K562 (cell line): ENCODE measurements around the gene ACTL6A. TPM values are rescaled to one million over a fixed set of nuclear protein-coding genes. Genes with fewer than 3 reads are reported as not detected.

ENCODE experiments used
- CHD2 ChIP-seq: IDR thresholded peaks from 2 replicates; pipeline ENCODE4 v1.6.1; 2011; ENCODE audit warnings: low read depth, low read length
- PHB2 ChIP-seq: fragments of 450-650 bp; IDR thresholded peaks from 2 replicates; pipeline ENCODE4 v1.6.1; 2017; ENCODE audit warnings: low read depth
- RBM14 ChIP-seq: fragments of 200-400 bp; formaldehyde crosslinking; IDR thresholded peaks from 2 replicates; pipeline ENCODE4 v1.6.1; 2018; ENCODE audit warnings: low read depth, mild to moderate bottlenecking, low read length, moderate library complexity, borderline replicate concordance; ENCODE audit not compliant: insufficient read depth
- SAP30 ChIP-seq: fragments of 200-600 bp; sonication (generic); IDR thresholded peaks from 2 replicates; pipeline ENCODE4 v1.6.1; 2012; ENCODE audit warnings: borderline replicate concordance, low read depth, mild to moderate bottlenecking, moderate library complexity, low read length, control low read depth, inconsistent platforms; ENCODE audit not compliant: insufficient read depth, poor library complexity, severe bottlenecking
- TCF7 ChIP-seq: sonication (generic); IDR thresholded peaks from 2 replicates; pipeline ENCODE4 v1.6.1; 2016; ENCODE audit warnings: antibody characterized with exemption, borderline replicate concordance
- polyA plus RNA-seq, 8 experiments: library from polyadenylated mRNA; depleted of rRNA in 4 of 8; stranded (reverse) in 5 of 8; unstranded in 3 of 8; fragments of >200 nt; fragmentation: Nextera tagmentation in 2 of 8; fragmentation: Illumina TruSeq in 1 of 8; extraction: Ambion mirVana in 2 of 8; extraction: Trizol in 1 of 8; gene quantifications; 2 replicates each; pipeline versions ENCODE4 v1.2.1 to v1.2.3, GENCODE V29; 2011 to 2014; ENCODE audit warnings: inconsistent platforms in 1 of 8, missing spikeins in 1 of 8
- total RNA-seq, 7 experiments: library from RNA; depleted of rRNA in 6 of 7; stranded (reverse); fragments of >200 nt in 6 of 7; fragmentation: Illumina TruSeq in 2 of 7; extraction: Trizol in 2 of 7; gene quantifications; 2 replicates each; pipeline versions ENCODE4 v1.2.1 to v1.2.3, GENCODE V29; 2011 to 2021; ENCODE audit warnings: low replicate concordance in 1 of 7
- TF ChIP-seq, protein P1 (sequence below): fragments of 250-450 bp; sonication (Bioruptor Pico); IDR thresholded peaks from 2 replicates; pipeline ENCODE4 v1.9.0; 2021; ENCODE audit warnings: mild to moderate bottlenecking, inconsistent platforms
- TF ChIP-seq, protein P2 (sequence below): sonication (generic); formaldehyde crosslinking; IDR thresholded peaks from 2 replicates; pipeline ENCODE4 v1.8.1; 2023; ENCODE audit warnings: mild to moderate bottlenecking, missing genetic modification reagents, moderate library complexity
- TF ChIP-seq, protein P3 (sequence below): fragments of 250-450 bp; sonication (Bioruptor Pico); IDR thresholded peaks from 2 replicates; pipeline ENCODE4 v1.8.0; 2021; ENCODE audit warnings: borderline replicate concordance, mild to moderate bottlenecking, moderate library complexity; ENCODE audit not compliant: poor library complexity, severe bottlenecking
- TF ChIP-seq, protein P4 (sequence below): fragments of 150-350 bp; IDR thresholded peaks from 2 replicates; pipeline ENCODE4 v1.6.1; 2014; ENCODE audit warnings: low read depth, mild to moderate bottlenecking, low read length, borderline replicate concordance
- TF ChIP-seq, protein P5 (sequence below): fragments of 450-650 bp; IDR thresholded peaks from 2 replicates; pipeline ENCODE4 v1.6.1; 2016
- TF ChIP-seq, protein P6 (sequence below): fragments of 450-650 bp; conservative IDR thresholded peaks from 2 replicates; pipeline ENCODE4 v1.6.1; 2016; ENCODE audit warnings: missing genetic modification characterization, low read depth, mild to moderate bottlenecking, control low read depth, missing compliant biosample characterization
- TF ChIP-seq, protein P7 (sequence below): sonication (generic); formaldehyde crosslinking; IDR thresholded peaks from 2 replicates; pipeline ENCODE4 v1.4.0; 2020; ENCODE audit warnings: mild to moderate bottlenecking, missing genetic modification reagents

ACTL6A gene
- total and polyA plus RNA-seq, 9 of the 15 experiments (the other 6 are each of a cell fraction or from before 2014, with no cell fraction given) = 107 to 243 (median 157) TPM

DNA sequence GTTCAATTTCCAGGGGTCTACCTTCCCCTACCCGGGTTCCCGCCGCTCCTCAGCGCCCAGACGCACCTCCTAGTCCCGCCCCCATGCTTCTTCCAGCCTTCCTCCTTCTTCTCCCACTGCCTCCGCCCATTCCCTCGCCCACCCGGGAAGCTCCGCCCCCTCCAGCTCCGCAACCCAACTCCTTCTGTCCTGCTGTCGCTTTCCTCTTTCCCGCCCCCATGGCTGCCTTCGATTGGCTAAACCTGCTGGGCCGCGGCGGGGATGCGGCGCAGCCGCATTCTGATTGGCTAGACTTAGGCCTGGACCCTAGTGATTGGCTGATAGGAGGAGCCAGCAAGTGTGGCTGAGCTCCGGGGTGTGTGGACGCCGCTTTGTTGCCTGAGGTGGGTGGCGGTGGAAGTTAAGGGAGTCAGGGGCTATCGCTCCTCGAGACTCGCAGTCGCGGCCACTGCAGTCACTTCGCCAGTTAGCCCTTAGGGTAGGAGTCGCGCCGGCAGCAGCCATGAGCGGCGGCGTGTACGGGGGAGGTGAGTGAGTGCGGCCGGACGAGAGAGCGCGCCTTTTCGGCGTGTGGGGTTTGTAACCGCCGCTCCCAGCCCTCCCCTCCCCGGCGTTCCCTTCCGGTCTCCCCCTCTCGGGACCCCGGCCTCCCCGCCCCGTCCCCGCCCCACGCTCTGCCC is at the start of gene ACTL6A (continued):
- TF ChIP-seq, protein P1, sequence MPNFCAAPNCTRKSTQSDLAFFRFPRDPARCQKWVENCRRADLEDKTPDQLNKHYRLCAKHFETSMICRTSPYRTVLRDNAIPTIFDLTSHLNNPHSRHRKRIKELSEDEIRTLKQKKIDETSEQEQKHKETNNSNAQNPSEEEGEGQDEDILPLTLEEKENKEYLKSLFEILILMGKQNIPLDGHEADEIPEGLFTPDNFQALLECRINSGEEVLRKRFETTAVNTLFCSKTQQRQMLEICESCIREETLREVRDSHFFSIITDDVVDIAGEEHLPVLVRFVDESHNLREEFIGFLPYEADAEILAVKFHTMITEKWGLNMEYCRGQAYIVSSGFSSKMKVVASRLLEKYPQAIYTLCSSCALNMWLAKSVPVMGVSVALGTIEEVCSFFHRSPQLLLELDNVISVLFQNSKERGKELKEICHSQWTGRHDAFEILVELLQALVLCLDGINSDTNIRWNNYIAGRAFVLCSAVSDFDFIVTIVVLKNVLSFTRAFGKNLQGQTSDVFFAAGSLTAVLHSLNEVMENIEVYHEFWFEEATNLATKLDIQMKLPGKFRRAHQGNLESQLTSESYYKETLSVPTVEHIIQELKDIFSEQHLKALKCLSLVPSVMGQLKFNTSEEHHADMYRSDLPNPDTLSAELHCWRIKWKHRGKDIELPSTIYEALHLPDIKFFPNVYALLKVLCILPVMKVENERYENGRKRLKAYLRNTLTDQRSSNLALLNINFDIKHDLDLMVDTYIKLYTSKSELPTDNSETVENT (CRISPR knock-in tag) = peak; percentile 73
- TF ChIP-seq, protein P2, sequence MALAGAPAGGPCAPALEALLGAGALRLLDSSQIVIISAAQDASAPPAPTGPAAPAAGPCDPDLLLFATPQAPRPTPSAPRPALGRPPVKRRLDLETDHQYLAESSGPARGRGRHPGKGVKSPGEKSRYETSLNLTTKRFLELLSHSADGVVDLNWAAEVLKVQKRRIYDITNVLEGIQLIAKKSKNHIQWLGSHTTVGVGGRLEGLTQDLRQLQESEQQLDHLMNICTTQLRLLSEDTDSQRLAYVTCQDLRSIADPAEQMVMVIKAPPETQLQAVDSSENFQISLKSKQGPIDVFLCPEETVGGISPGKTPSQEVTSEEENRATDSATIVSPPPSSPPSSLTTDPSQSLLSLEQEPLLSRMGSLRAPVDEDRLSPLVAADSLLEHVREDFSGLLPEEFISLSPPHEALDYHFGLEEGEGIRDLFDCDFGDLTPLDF (CRISPR knock-in tag) = peak; percentile 62; the same call in 1 of the 2 replicates
- 0 out of 2 replicates have a peak, but pooled peaks have one; percentile 26 for TF ChIP-seq TCF7
- TF ChIP-seq, protein P3, sequence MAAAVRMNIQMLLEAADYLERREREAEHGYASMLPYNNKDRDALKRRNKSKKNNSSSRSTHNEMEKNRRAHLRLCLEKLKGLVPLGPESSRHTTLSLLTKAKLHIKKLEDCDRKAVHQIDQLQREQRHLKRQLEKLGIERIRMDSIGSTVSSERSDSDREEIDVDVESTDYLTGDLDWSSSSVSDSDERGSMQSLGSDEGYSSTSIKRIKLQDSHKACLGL (CRISPR knock-in tag) = no peak
- TF ChIP-seq, protein P4, sequence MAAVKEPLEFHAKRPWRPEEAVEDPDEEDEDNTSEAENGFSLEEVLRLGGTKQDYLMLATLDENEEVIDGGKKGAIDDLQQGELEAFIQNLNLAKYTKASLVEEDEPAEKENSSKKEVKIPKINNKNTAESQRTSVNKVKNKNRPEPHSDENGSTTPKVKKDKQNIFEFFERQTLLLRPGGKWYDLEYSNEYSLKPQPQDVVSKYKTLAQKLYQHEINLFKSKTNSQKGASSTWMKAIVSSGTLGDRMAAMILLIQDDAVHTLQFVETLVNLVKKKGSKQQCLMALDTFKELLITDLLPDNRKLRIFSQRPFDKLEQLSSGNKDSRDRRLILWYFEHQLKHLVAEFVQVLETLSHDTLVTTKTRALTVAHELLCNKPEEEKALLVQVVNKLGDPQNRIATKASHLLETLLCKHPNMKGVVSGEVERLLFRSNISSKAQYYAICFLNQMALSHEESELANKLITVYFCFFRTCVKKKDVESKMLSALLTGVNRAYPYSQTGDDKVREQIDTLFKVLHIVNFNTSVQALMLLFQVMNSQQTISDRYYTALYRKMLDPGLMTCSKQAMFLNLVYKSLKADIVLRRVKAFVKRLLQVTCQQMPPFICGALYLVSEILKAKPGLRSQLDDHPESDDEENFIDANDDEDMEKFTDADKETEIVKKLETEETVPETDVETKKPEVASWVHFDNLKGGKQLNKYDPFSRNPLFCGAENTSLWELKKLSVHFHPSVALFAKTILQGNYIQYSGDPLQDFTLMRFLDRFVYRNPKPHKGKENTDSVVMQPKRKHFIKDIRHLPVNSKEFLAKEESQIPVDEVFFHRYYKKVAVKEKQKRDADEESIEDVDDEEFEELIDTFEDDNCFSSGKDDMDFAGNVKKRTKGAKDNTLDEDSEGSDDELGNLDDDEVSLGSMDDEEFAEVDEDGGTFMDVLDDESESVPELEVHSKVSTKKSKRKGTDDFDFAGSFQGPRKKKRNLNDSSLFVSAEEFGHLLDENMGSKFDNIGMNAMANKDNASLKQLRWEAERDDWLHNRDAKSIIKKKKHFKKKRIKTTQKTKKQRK = peak; percentile 78; the same call in 1 of the 2 replicates
- TF ChIP-seq, protein P5, sequence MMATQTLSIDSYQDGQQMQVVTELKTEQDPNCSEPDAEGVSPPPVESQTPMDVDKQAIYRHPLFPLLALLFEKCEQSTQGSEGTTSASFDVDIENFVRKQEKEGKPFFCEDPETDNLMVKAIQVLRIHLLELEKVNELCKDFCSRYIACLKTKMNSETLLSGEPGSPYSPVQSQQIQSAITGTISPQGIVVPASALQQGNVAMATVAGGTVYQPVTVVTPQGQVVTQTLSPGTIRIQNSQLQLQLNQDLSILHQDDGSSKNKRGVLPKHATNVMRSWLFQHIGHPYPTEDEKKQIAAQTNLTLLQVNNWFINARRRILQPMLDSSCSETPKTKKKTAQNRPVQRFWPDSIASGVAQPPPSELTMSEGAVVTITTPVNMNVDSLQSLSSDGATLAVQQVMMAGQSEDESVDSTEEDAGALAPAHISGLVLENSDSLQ = peak; percentile 97
- no peak for TF ChIP-seq RBM14
- TF ChIP-seq, protein P6, sequence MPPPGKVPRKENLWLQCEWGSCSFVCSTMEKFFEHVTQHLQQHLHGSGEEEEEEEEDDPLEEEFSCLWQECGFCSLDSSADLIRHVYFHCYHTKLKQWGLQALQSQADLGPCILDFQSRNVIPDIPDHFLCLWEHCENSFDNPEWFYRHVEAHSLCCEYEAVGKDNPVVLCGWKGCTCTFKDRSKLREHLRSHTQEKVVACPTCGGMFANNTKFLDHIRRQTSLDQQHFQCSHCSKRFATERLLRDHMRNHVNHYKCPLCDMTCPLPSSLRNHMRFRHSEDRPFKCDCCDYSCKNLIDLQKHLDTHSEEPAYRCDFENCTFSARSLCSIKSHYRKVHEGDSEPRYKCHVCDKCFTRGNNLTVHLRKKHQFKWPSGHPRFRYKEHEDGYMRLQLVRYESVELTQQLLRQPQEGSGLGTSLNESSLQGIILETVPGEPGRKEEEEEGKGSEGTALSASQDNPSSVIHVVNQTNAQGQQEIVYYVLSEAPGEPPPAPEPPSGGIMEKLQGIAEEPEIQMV (tag) = no peak
- peak; percentile 58 for TF ChIP-seq SAP30
- TF ChIP-seq PHB2 = no peak
- TF ChIP-seq, protein P7, sequence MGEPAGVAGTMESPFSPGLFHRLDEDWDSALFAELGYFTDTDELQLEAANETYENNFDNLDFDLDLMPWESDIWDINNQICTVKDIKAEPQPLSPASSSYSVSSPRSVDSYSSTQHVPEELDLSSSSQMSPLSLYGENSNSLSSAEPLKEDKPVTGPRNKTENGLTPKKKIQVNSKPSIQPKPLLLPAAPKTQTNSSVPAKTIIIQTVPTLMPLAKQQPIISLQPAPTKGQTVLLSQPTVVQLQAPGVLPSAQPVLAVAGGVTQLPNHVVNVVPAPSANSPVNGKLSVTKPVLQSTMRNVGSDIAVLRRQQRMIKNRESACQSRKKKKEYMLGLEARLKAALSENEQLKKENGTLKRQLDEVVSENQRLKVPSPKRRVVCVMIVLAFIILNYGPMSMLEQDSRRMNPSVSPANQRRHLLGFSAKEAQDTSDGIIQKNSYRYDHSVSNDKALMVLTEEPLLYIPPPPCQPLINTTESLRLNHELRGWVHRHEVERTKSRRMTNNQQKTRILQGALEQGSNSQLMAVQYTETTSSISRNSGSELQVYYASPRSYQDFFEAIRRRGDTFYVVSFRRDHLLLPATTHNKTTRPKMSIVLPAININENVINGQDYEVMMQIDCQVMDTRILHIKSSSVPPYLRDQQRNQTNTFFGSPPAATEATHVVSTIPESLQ (CRISPR knock-in tag) = no peak
- peak; percentile 85 for TF ChIP-seq CHD2
